IPS-18a (cell line): Measurements from ENCODE around the gene MED8.
"Not testable (repeated sequence)": the region's sequence is repeated elsewhere in the genome, so short reads cannot be mapped to it uniquely, and the experiment has no call there.

Experiments used
- H3K27ac ChIP-seq: one replicate; pipeline ENCODE4 v1.5.1; 2013; ENCODE audit warnings: low read length
- H3K27me3 ChIP-seq: one replicate; pipeline ENCODE4 v1.6.1; 2013; ENCODE audit warnings: mild to moderate bottlenecking, low read length; ENCODE audit not compliant: control insufficient read depth, insufficient read depth
- H3K36me3 ChIP-seq: one replicate; pipeline ENCODE4 v1.6.1; 2013; ENCODE audit warnings: low read depth, low read length; ENCODE audit not compliant: control insufficient read depth
- H3K4me1 ChIP-seq: one replicate; pipeline ENCODE4 v1.6.1; 2013; ENCODE audit warnings: low read depth, low read length; ENCODE audit not compliant: control insufficient read depth
- H3K4me3 ChIP-seq: one replicate; pipeline ENCODE4 v1.5.1; 2013; ENCODE audit warnings: low read length
- H3K9ac ChIP-seq: one replicate; pipeline ENCODE4 v1.6.1; 2013; ENCODE audit warnings: mild to moderate bottlenecking, low read length, moderate library complexity
- H3K9me3 ChIP-seq: one replicate; pipeline ENCODE4 v1.6.1; 2013; ENCODE audit warnings: low read depth, low read length; ENCODE audit not compliant: control insufficient read depth

Gene MED8

GRCh38 chr1:43420874-43421273, 31.3 kb upstream of the MED8 start:
- no peak overlapping the region for H3K9ac ChIP-seq
- peaks cover 23% of the 10 kb centered on the region for H3K36me3 ChIP-seq
- no peaks in the 10 kb centered on the region for H3K9me3 ChIP-seq
- H3K4me3 ChIP-seq, result no peak overlapping the region
- no peaks in the 10 kb centered on the region for H3K27me3 ChIP-seq
- no peaks in the 10 kb centered on the region for H3K4me1 ChIP-seq
- H3K27ac ChIP-seq, result no peak overlapping the region

GRCh38 chr1:43419627-43420425, 30.2 kb upstream of the MED8 start:
- no peak overlapping the region for H3K9ac ChIP-seq
- no peak overlapping the region for H3K27ac ChIP-seq
- H3K36me3 ChIP-seq, result peaks cover 19% of the 10 kb centered on the region
- no peaks in the 10 kb centered on the region for H3K9me3 ChIP-seq
- no peaks in the 10 kb centered on the region for H3K27me3 ChIP-seq
- H3K4me3 ChIP-seq, result no peak overlapping the region
- no peaks in the 10 kb centered on the region for H3K4me1 ChIP-seq

DNA sequence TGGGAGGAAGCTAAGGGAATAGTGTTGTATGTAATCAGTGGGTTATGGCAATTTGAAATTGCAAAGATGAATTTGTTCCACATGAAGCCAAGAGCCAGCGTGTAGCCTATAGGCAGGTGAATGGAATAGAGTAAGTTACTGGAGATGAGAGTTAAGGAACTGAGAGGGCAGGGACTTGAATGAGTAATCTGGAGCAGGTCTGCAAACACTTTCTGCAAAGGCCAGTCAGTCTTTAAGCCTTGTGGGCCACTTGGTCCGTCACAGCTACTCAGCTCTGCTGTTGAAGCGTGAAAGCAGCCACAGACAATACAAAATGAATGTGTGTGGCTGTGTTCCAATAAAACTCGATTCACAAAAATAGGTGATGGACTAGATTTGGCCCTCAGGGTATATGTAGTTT, 29.3 kb upstream of the MED8 start:
- Histone ChIP-seq H3K36me3 (peaks cover 19% of the 10 kb centered on the region), H3K4me1 (no peaks in the 10 kb centered on the region)

GRCh38 chr1:43415901-43416300, 26.3 kb upstream of the MED8 start:
- no peaks in the 10 kb centered on the region for H3K4me1 ChIP-seq
- peaks cover 13% of the 10 kb centered on the region for H3K36me3 ChIP-seq
- H3K9ac ChIP-seq, result no peak overlapping the region
- no peaks in the 10 kb centered on the region for H3K9me3 ChIP-seq
- H3K27me3 ChIP-seq, result no peaks in the 10 kb centered on the region
- H3K4me3 ChIP-seq, result no peak overlapping the region
- no peak overlapping the region for H3K27ac ChIP-seq

More for the DNA sequence above, 29.3 kb upstream of the MED8 start:
- Histone ChIP-seq H3K9ac (no peak overlapping the region), H3K27me3 (no peaks in the 10 kb centered on the region), H3K9me3 (no peaks in the 10 kb centered on the region), H3K27ac (no peak overlapping the region), H3K4me3 (no peak overlapping the region)

- Histone ChIP-seq H3K9me3 (no peaks in the 10 kb centered on the region), H3K4me3 (no peak overlapping the region), H3K9ac (no peak overlapping the region), H3K4me1 (no peaks in the 10 kb centered on the region), H3K27me3 (no peaks in the 10 kb centered on the region), H3K36me3 (peaks cover 4% of the 10 kb centered on the region), H3K27ac (no peak overlapping the region)
Measured at GRCh38 chr1:43414634-43415223, 25.1 kb upstream of the MED8 start.

DNA sequence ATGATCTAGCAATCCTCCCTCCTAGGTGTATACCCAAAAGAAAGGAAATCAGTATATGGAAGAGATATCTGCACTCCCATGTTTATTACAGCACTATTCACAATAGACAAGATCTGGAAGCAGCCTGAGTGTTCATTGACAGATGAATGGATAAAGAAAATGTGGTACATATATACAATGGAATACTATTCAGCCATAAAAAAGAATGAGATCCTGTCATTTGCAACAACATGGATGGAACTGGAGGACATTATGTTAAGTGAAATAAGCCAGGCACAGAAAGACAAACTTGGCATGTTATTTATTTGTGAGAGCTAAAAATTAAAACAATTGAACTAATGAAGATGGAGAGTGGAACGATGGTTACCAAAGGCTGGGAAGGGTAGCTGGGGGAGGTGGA, 23.8 kb upstream of the MED8 start:
- not testable (repeated sequence) for H3K4me3 ChIP-seq, H3K36me3 ChIP-seq, H3K4me1 ChIP-seq, H3K9ac ChIP-seq, H3K27ac ChIP-seq, H3K9me3 ChIP-seq, H3K27me3 ChIP-seq

GRCh38 chr1:43410571-43410970, 21.0 kb upstream of the MED8 start:
- no peak overlapping the region for H3K4me3 ChIP-seq
- no peaks in the 10 kb centered on the region for H3K4me1 ChIP-seq
- no peaks in the 10 kb centered on the region for H3K27me3 ChIP-seq
- no peak overlapping the region for H3K9ac ChIP-seq
- H3K36me3 ChIP-seq, result peaks cover 4% of the 10 kb centered on the region
- no peaks in the 10 kb centered on the region for H3K9me3 ChIP-seq
- no peak overlapping the region for H3K27ac ChIP-seq

- H3K9me3 ChIP-seq, result no peaks in the 10 kb centered on the region
- H3K36me3 ChIP-seq, result peaks cover 9% of the 10 kb centered on the region
- H3K27me3 ChIP-seq, result no peaks in the 10 kb centered on the region
- H3K9ac ChIP-seq, result no peak overlapping the region
- H3K27ac ChIP-seq, result no peak overlapping the region
- H3K4me1 ChIP-seq, result no peaks in the 10 kb centered on the region
- H3K4me3 ChIP-seq, result no peak overlapping the region
Measured at GRCh38 chr1:43405876-43406234, 16.3 kb upstream of the MED8 start.

- Histone ChIP-seq H3K4me3 (no peak overlapping the region), H3K9me3 (no peaks in the 10 kb centered on the region), H3K4me1 (no peaks in the 10 kb centered on the region), H3K27ac (no peak overlapping the region), H3K9ac (no peak overlapping the region), H3K27me3 (no peaks in the 10 kb centered on the region), H3K36me3 (peaks cover 9% of the 10 kb centered on the region)
Measured at GRCh38 chr1:43405219-43405875, 15.7 kb upstream of the MED8 start.

GRCh38 chr1:43404353-43404752, 14.8 kb upstream of the MED8 start:
- Histone ChIP-seq H3K4me1 (no peaks in the 10 kb centered on the region), H3K27me3 (no peaks in the 10 kb centered on the region), H3K9me3 (no peaks in the 10 kb centered on the region), H3K9ac (no peak overlapping the region), H3K27ac (no peak overlapping the region), H3K36me3 (peaks cover 9% of the 10 kb centered on the region), H3K4me3 (no peak overlapping the region)

DNA sequence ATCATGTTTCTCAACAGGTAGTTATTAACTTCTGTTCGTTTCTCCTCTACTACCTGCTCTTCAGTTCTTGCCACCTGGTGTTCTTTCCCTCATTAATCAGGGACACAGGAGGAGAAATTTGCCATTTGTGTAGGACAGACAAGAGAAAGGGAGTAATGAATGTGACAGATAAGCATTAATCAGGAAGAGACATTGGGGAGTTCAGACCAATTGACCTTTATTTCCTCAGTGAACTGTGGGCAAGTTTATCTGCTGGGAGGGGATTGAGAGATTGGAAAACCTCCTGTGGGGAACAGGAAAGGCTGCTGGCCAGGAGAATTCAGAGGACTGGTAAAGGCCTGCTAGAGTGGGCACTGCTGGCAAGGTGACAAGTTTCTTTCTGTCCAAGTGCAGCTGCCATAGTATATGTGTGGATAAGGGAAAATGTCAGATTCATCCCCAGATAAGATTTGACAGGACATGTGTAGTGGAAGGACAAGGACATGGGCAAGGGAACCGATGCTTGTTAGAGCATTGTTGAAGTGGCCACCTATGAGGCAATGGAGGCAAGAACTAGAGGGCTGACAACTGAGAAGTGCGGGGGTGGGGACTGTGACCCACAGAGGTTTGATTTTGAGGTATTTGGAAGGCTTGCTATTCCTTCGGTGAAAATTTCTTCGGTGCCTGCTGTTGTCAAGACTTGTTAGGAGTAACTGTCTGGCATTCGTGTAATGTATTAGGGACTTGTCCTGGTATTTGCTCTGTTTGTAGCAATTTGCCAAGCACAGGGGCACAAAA, 12.7 kb upstream of the MED8 start:
- Histone ChIP-seq H3K4me1 (no peaks in the 10 kb centered on the region), H3K27ac (no peak overlapping the region), H3K27me3 (no peaks in the 10 kb centered on the region), H3K9ac (no peak overlapping the region), H3K9me3 (no peaks in the 10 kb centered on the region), H3K36me3 (peaks cover 9% of the 10 kb centered on the region), H3K4me3 (no peak overlapping the region)
